Transverse colon (tissue), 4 donors: ENCODE data around the gene STAM2. TPM values are rescaled to one million over a fixed set of nuclear protein-coding genes. Genes with fewer than 3 reads are reported as not detected.
"Not testable (repeated sequence)": the region's sequence is repeated elsewhere in the genome, so short reads cannot be mapped to it uniquely, and the experiment has no call there.

Experiments
- DNase-seq: peaks from one replicate; pipeline ENCODE4 v3.0.0-alpha.2; 2019
- H3K27ac ChIP-seq, 4 donors: fragments of 200-600 bp; sonication (generic); 2 replicates each; pipeline ENCODE4 v1.5.1; 2016 to 2018; ENCODE audit warnings: inconsistent platforms in 4 of 4
- H3K27me3 ChIP-seq: fragments of 200-600 bp; sonication (generic); 2 replicates; pipeline ENCODE4 v1.5.1; 2017; ENCODE audit warnings: inconsistent platforms
- H3K36me3 ChIP-seq, 4 donors: fragments of 200-600 bp; sonication (generic); 2 replicates each; pipeline ENCODE4 v1.5.1; 2017 to 2019; ENCODE audit warnings: inconsistent platforms in 4 of 4
- H3K4me1 ChIP-seq, 4 donors: fragments of 200-600 bp; sonication (generic); 2 replicates each; pipeline ENCODE4 v1.5.1; 2017 to 2020; ENCODE audit warnings: inconsistent platforms in 4 of 4
- H3K4me3 ChIP-seq, 4 donors: fragments of 200-600 bp; sonication (generic); 1 replicate in 1 of 4; 2 replicates in 3 of 4; pipeline versions ENCODE4 v1.5.1 to v1.6.1; 2017 to 2019; ENCODE audit warnings: inconsistent platforms in 4 of 4
- H3K9me3 ChIP-seq, 2 donors: fragments of 200-600 bp; sonication (generic); 2 replicates each; pipeline ENCODE4 v1.5.1; 2017 to 2019; ENCODE audit warnings: inconsistent platforms in 2 of 2
- EP300 ChIP-seq: sonication (generic); formaldehyde crosslinking; IDR thresholded peaks from one replicate; pipeline ENCODE4 v1.6.1; 2017; ENCODE audit warnings: antibody characterized with exemption, low read depth
- POLR2A ChIP-seq: fragments of 450-650 bp; IDR thresholded peaks from one replicate; pipeline ENCODE4 v1.6.1; 2016; ENCODE audit warnings: antibody characterized with exemption, mild to moderate bottlenecking, moderate library complexity
- POLR2AphosphoS5 ChIP-seq, 3 donors: sonication (generic); formaldehyde crosslinking; IDR thresholded peaks; one replicate each; pipeline ENCODE4 v1.6.1; 2016; ENCODE audit warnings: antibody characterized with exemption in 3 of 3
- WGBS, 2 donors: methylation state at CpG; one replicate each; pipeline ENCODE4 v1.1.5; 2018; ENCODE audit warnings: low coverage in 1 of 2; 5-methylcytosine and 5-hydroxymethylcytosine counted together
- in situ Hi-C, 4 donors: fragments of 200-750 bp; cut with MboI; loops; one replicate each; pipeline versions ENCODE4 v1.15.0 to v1.15.1; 2017; ENCODE audit warnings: low sequenced_read_pairs in 3 of 4, low pct_ligation_motif_present in 1 of 4, low pct_unique_long_range_greater_than_20kb in 1 of 4
- intact Hi-C: fragments of 100-400 bp; cut with DNase I; formaldehyde crosslinking; loops from one replicate; pipeline ENCODE4 v1.15.1; 2023; ENCODE audit warnings: low total_unique reads
- total RNA-seq, 4 donors: library from RNA; depleted of rRNA; stranded (reverse); fragments of >200 nt; gene quantifications; one replicate each; pipeline ENCODE4 v1.1.0, GENCODE V29; 2016
- TF ChIP-seq, protein P1 (sequence below), 5 experiments: fragments of 200-600 bp in 3 of 5; fragments of 450-650 bp in 2 of 5; sonication (generic) in 3 of 5; IDR thresholded peaks; 1 replicate in 2 of 5; 2 replicates in 3 of 5; pipeline ENCODE4 v1.5.1; 2016 to 2017; ENCODE audit warnings: antibody characterized with exemption in 5 of 5, inconsistent platforms in 3 of 5, mild to moderate bottlenecking in 2 of 5, moderate library complexity in 1 of 5

The STAM2 gene
- total RNA-seq, 4 donors from 2014 or later, result 17.1 to 57.2 (median 38.1) TPM

- in situ Hi-C loops (loop anchor here in 2 of 4 donors (25.0 kb wide), 1 partner anchor 137 kb away; no protein-coding TSS in a partner anchor), intact Hi-C loops (no loop called here)
- H3K9me3 ChIP-seq, result no peaks in the 10 kb centered on the region
- H3K27me3 ChIP-seq, result no peaks in the 10 kb centered on the region
- peak overlapping the region; percentile 95 to 98 (median 96) for H3K27ac ChIP-seq
- no peak for TF ChIP-seq POLR2A
- TF ChIP-seq, protein P1, sequence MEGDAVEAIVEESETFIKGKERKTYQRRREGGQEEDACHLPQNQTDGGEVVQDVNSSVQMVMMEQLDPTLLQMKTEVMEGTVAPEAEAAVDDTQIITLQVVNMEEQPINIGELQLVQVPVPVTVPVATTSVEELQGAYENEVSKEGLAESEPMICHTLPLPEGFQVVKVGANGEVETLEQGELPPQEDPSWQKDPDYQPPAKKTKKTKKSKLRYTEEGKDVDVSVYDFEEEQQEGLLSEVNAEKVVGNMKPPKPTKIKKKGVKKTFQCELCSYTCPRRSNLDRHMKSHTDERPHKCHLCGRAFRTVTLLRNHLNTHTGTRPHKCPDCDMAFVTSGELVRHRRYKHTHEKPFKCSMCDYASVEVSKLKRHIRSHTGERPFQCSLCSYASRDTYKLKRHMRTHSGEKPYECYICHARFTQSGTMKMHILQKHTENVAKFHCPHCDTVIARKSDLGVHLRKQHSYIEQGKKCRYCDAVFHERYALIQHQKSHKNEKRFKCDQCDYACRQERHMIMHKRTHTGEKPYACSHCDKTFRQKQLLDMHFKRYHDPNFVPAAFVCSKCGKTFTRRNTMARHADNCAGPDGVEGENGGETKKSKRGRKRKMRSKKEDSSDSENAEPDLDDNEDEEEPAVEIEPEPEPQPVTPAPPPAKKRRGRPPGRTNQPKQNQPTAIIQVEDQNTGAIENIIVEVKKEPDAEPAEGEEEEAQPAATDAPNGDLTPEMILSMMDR (IDR thresholded peaks at IDR 0.05), result peak in 2 of 5 experiments; percentile 32 to 36
- 42 to 55% methylated on average over 1 to 2 of the region's 2 CpGs for WGBS, 2 donors
- peak overlapping the region in 1 of 4 donors; percentile 86 for H3K4me3 ChIP-seq
- peaks cover 16 to 49% (median 41%) of the 10 kb centered on the region in 4 donors for H3K4me1 ChIP-seq
- H3K36me3 ChIP-seq, result no peaks in the 10 kb centered on the region
- DNase-seq, result peak; percentile 53
Observed at GRCh38 chr2:152173831-152174230, 1.7 kb downstream of the STAM2 start.

- H3K9me3 ChIP-seq, intact Hi-C loops, H3K27me3 ChIP-seq, H3K4me3 ChIP-seq, H3K36me3 ChIP-seq: not testable (repeated sequence)
- in situ Hi-C loops, result loop anchor here in 2 of 4 donors (25.0 kb wide), 1 partner anchor 135 kb away; no protein-coding TSS in a partner anchor
- WGBS, 2 donors, result 71 to 96% methylated on average over 2 to 5 of the region's 5 CpGs
- Histone ChIP-seq H3K27ac (peak overlapping the region; percentile 65 to 83 (median 78)), H3K4me1 (peaks cover 20 to 57% (median 43%) of the 10 kb centered on the region in 4 donors)
- DNase-seq, result peak; percentile 44
Observed at GRCh38 chr2:152172201-152172785, 3.3 kb downstream of the STAM2 start.

- peak overlapping the region; percentile 65 to 83 (median 78) for H3K27ac ChIP-seq
- no peak overlapping the region for H3K4me3 ChIP-seq
- TF ChIP-seq EP300 (no peak), POLR2AphosphoS5 (IDR thresholded peaks at IDR 0.05) (no peak), POLR2A (no peak)
- TF ChIP-seq, protein P1 (IDR thresholded peaks at IDR 0.05), result no peak
- WGBS, 2 donors, result 21 to 24% methylated on average over 4 of the region's 4 CpGs
- H3K36me3 ChIP-seq, result no peaks in the 10 kb centered on the region
- H3K9me3 ChIP-seq, result no peaks in the 10 kb centered on the region
- intact Hi-C loops, result no loop called here
- no peaks in the 10 kb centered on the region for H3K27me3 ChIP-seq
- H3K4me1 ChIP-seq, result peaks cover 25 to 62% (median 46%) of the 10 kb centered on the region in 4 donors
- no peak for DNase-seq
- in situ Hi-C loops, result loop anchor here in 2 of 4 donors (25.0 kb wide), 1 partner anchor 134 kb away; no protein-coding TSS in a partner anchor
Observed at GRCh38 chr2:152171718-152172117, 3.8 kb downstream of the STAM2 start.

GRCh38 chr2:152169158-152169557 lies 6.4 kb downstream of the STAM2 start:
- WGBS, 2 donors, result 80 to 88% methylated on average over 5 to 7 of the region's 7 CpGs
- H3K27me3 ChIP-seq, H3K27ac ChIP-seq: not testable (repeated sequence)

DNA sequence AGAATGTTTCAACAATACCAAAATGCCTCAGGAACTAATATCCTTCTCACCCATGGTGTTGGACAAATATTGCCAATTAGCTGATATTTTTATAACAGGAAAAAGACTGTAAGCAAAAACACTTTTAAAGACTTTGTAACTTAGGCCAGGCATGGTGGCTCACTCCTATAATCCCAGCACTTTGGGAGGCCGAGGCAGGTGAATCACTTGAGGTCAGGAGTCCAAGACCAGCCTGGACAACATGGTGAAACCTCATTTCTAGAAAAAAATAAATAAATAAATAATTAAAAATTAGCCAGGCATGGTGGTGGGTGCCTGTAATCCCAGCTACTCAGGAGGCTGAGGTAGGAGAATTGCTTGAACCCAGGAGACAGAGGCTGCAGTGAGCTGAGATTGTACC lies 8.1 kb downstream of the STAM2 start:
- H3K36me3 ChIP-seq, H3K27ac ChIP-seq, H3K9me3 ChIP-seq, DNase-seq, H3K4me3 ChIP-seq, intact Hi-C loops, H3K27me3 ChIP-seq: not testable (repeated sequence)
- peaks cover 15 to 47% (median 25%) of the 10 kb centered on the region in 4 donors for H3K4me1 ChIP-seq
- in situ Hi-C loops, result loop anchor here in 2 of 4 donors (25.0 kb wide), 1 partner anchor 130 kb away; no protein-coding TSS in a partner anchor
- WGBS, 2 donors, result 50 to 76% methylated on average over 1 of the region's 1 CpG

More at GRCh38 chr2:152169158-152169557, 6.4 kb downstream of the STAM2 start:
- DNase-seq, H3K9me3 ChIP-seq, H3K36me3 ChIP-seq, intact Hi-C loops, H3K4me3 ChIP-seq: not testable (repeated sequence)
- H3K4me1 ChIP-seq, result peaks cover 26 to 64% (median 35%) of the 10 kb centered on the region in 4 donors
- in situ Hi-C loops, result loop anchor here in 2 of 4 donors (25.0 kb wide), 1 partner anchor 132 kb away; no protein-coding TSS in a partner anchor
